Neural cell (in vitro differentiated cells): ENCODE measurements around the gene NCKAP5. TPM values are rescaled to one million over a fixed set of nuclear protein-coding genes. Genes with fewer than 3 reads are reported as not detected.

Experiments
- H2AFZ ChIP-seq: fragments of 200-600, 300-800 bp; sonication (generic), shearing (Covaris generic); 2 replicates; pipeline ENCODE4 v1.6.0; 2014; ENCODE audit warnings: low read depth, mild to moderate bottlenecking, antibody characterized with exemption, low read length, moderate library complexity
- H3F3A ChIP-seq: fragments of 200-600 bp; shearing (Covaris generic); 2 replicates; pipeline ENCODE4 v1.6.1; 2016; ENCODE audit warnings: mild to moderate bottlenecking, moderate library complexity, mixed read lengths, antibody characterized with exemption, low read length; ENCODE audit not compliant: insufficient read depth, poor library complexity, severe bottlenecking
- H3K27ac ChIP-seq: fragments of 200-600, 300-800 bp; sonication (generic), shearing (Covaris generic); 2 replicates; pipeline ENCODE4 v1.5.1; 2014; ENCODE audit warnings: mild to moderate bottlenecking, low read length, moderate library complexity
- H3K27me3 ChIP-seq: fragments of 300-800, 200-600 bp; sonication (generic), shearing (Covaris generic); 2 replicates; pipeline ENCODE4 v1.6.0; 2014; ENCODE audit warnings: mild to moderate bottlenecking, low read depth, low read length, moderate library complexity; ENCODE audit not compliant: insufficient read depth
- H3K36me3 ChIP-seq: fragments of 300-800, 200-600 bp; sonication (generic), shearing (Covaris generic); 2 replicates; pipeline ENCODE4 v1.5.1; 2014; ENCODE audit warnings: mild to moderate bottlenecking, antibody characterized with exemption, low read length, moderate library complexity; ENCODE audit not compliant: insufficient read depth
- H3K4me2 ChIP-seq: fragments of 300-800, 200-600 bp; sonication (generic), shearing (Covaris generic); 2 replicates; pipeline ENCODE4 v1.6.0; 2014; ENCODE audit warnings: mild to moderate bottlenecking, low read length
- H3K4me3 ChIP-seq: fragments of 300-800, 200-600 bp; sonication (generic), shearing (Covaris generic); 2 replicates; pipeline ENCODE4 v1.5.1; 2014; ENCODE audit warnings: mild to moderate bottlenecking, low read length, moderate library complexity
- H3K79me2 ChIP-seq: fragments of 200-600 bp; shearing (Covaris generic); replicated peaks from 2 replicates; pipeline ENCODE4 v1.6.0; 2014; ENCODE audit warnings: mild to moderate bottlenecking, low read length, moderate library complexity; ENCODE audit not compliant: insufficient read depth
- H3K9ac ChIP-seq: fragments of 300-800, 200-600 bp; sonication (generic), shearing (Covaris generic); 2 replicates; pipeline ENCODE4 v1.6.1; 2016; ENCODE audit warnings: mild to moderate bottlenecking, low read length, mixed read lengths
- H3K9me2 ChIP-seq: fragments of 200-600 bp; shearing (Covaris generic); 2 replicates; pipeline ENCODE4 v1.6.1; 2016; ENCODE audit warnings: mild to moderate bottlenecking, low read length, mixed read lengths; ENCODE audit not compliant: insufficient read depth
- H3K9me3 ChIP-seq: fragments of 200-600, 300-800 bp; sonication (generic), shearing (Covaris generic); 2 replicates; pipeline ENCODE4 v1.6.1; 2016; ENCODE audit warnings: mild to moderate bottlenecking, mixed run types, low read length, moderate library complexity, mixed read lengths
- H4K20me1 ChIP-seq: fragments of 200-600 bp; shearing (Covaris generic); 2 replicates; pipeline ENCODE4 v1.6.1; 2016; ENCODE audit warnings: mild to moderate bottlenecking, mixed run types; ENCODE audit not compliant: insufficient read depth
- EP300 ChIP-seq: fragments of 450-650 bp; conservative IDR thresholded peaks from 2 replicates; pipeline ENCODE4 v1.6.1; 2014; ENCODE audit warnings: antibody characterized with exemption, mild to moderate bottlenecking, moderate library complexity; ENCODE audit not compliant: poor library complexity, severe bottlenecking
- EZH2 ChIP-seq: fragments of 200-600, 300-800 bp; shearing (Covaris generic), sonication (generic); IDR thresholded peaks from 2 replicates; pipeline ENCODE4 v1.6.1; 2014; ENCODE audit warnings: antibody characterized with exemption, low read length, borderline replicate concordance, mild to moderate bottlenecking; ENCODE audit not compliant: insufficient read depth, poor library complexity, severe bottlenecking
- MXI1 ChIP-seq: fragments of 450-650 bp; conservative IDR thresholded peaks from 2 replicates; pipeline ENCODE4 v1.6.1; 2014; ENCODE audit warnings: antibody characterized with exemption, mild to moderate bottlenecking; ENCODE audit not compliant: poor library complexity, severe bottlenecking
- POLR2AphosphoS5 ChIP-seq: IDR thresholded peaks from 2 replicates; pipeline ENCODE4 v1.6.1; 2012
- RAD21 ChIP-seq: fragments of 450-650 bp; conservative IDR thresholded peaks from 2 replicates; pipeline ENCODE4 v1.6.1; 2014; ENCODE audit warnings: antibody characterized with exemption, mild to moderate bottlenecking, moderate library complexity
- REST ChIP-seq: IDR thresholded peaks from 2 replicates; pipeline ENCODE4 v1.6.1; 2012; ENCODE audit warnings: borderline replicate concordance
- SMC3 ChIP-seq: fragments of 450-650 bp; conservative IDR thresholded peaks from 2 replicates; pipeline ENCODE4 v1.6.1; 2014; ENCODE audit warnings: antibody characterized with exemption, mild to moderate bottlenecking, moderate library complexity; ENCODE audit not compliant: poor library complexity
- TAF1 ChIP-seq: IDR thresholded peaks from 2 replicates; pipeline ENCODE4 v1.6.1; 2012; ENCODE audit warnings: low read depth
- polyA plus RNA-seq: library from polyadenylated mRNA; depleted of rRNA; stranded (reverse); fragments of >200 nt; gene quantifications from 2 replicates; pipeline ENCODE4 v1.2.3, GENCODE V29; 2014
- TF ChIP-seq, protein P1 (sequence below): fragments of 450-650 bp; IDR thresholded peaks from 2 replicates; pipeline ENCODE4 v1.5.1; 2014; ENCODE audit warnings: antibody characterized with exemption, mild to moderate bottlenecking, moderate library complexity; ENCODE audit not compliant: poor library complexity, severe bottlenecking

NCKAP5 gene
- polyA plus RNA-seq, 1 donor from 2014 or later = 2.4 TPM

- Histone ChIP-seq H4K20me1 (no peaks in the 10 kb centered on the region), H2AFZ (no peak overlapping the region), H3K4me3 (no peak overlapping the region), H3K27me3 (no peaks in the 10 kb centered on the region), H3K79me2 (no peaks in the 10 kb centered on the region), H3K27ac (no peak overlapping the region), H3K9me2 (no peaks in the 10 kb centered on the region), H3K36me3 (no peaks in the 10 kb centered on the region), H3F3A (no peaks in the 10 kb centered on the region), H3K9ac (no peak overlapping the region), H3K4me2 (no peak overlapping the region), H3K9me3 (no peaks in the 10 kb centered on the region)
- TF ChIP-seq RAD21 (no peak), TAF1 (no peak), MXI1 (no peak), SMC3 (no peak), EP300 (no peak), POLR2AphosphoS5 (no peak), EZH2 (no peak), REST (no peak)
- TF ChIP-seq, protein P1, sequence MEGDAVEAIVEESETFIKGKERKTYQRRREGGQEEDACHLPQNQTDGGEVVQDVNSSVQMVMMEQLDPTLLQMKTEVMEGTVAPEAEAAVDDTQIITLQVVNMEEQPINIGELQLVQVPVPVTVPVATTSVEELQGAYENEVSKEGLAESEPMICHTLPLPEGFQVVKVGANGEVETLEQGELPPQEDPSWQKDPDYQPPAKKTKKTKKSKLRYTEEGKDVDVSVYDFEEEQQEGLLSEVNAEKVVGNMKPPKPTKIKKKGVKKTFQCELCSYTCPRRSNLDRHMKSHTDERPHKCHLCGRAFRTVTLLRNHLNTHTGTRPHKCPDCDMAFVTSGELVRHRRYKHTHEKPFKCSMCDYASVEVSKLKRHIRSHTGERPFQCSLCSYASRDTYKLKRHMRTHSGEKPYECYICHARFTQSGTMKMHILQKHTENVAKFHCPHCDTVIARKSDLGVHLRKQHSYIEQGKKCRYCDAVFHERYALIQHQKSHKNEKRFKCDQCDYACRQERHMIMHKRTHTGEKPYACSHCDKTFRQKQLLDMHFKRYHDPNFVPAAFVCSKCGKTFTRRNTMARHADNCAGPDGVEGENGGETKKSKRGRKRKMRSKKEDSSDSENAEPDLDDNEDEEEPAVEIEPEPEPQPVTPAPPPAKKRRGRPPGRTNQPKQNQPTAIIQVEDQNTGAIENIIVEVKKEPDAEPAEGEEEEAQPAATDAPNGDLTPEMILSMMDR = no peak
These were observed 235.1 kb downstream of the NCKAP5 start for GRCh38 chr2:133333181-133333580.

- H3K9me2 ChIP-seq = no peaks in the 10 kb centered on the region
- TF ChIP-seq TAF1 (no peak), MXI1 (no peak), EP300 (peak; percentile 62), RAD21 (no peak), POLR2AphosphoS5 (no peak), REST (peak; percentile 70), EZH2 (no peak), SMC3 (no peak)
- TF ChIP-seq, protein P1 = no peak
- no peaks in the 10 kb centered on the region for H3K9me3 ChIP-seq
- no peaks in the 10 kb centered on the region for H3F3A ChIP-seq
- no peaks in the 10 kb centered on the region for H3K79me2 ChIP-seq
- H2AFZ ChIP-seq = no peak overlapping the region
- no peak overlapping the region for H3K4me3 ChIP-seq
- no peaks in the 10 kb centered on the region for H4K20me1 ChIP-seq
- no peaks in the 10 kb centered on the region for H3K36me3 ChIP-seq
- H3K9ac ChIP-seq = no peak overlapping the region
- peak overlapping the region; percentile 2 for H3K27ac ChIP-seq
- no peaks in the 10 kb centered on the region for H3K27me3 ChIP-seq
- H3K4me2 ChIP-seq = no peak overlapping the region
These were observed 236.8 kb downstream of the NCKAP5 start for GRCh38 chr2:133331436-133331835.
